ENCODE data around the gene BCAS3. TPM values are rescaled to one million over a fixed set of nuclear protein-coding genes. Genes with fewer than 3 reads are reported as not detected.
"Not testable (repeated sequence)": the region's sequence is repeated elsewhere in the genome, so short reads cannot be mapped to it uniquely, and the experiment has no call there.

The BCAS3 gene
- total RNA-seq, 1 donor from 2014 or later, result 38.1 TPM

GRCh38 chr17:60857556-60858080 is 180.0 kb downstream of the BCAS3 start:
- Mint-ChIP-seq H3K4me1 (ENCODE audit: unreplicated experiment) (peaks cover 4% of the 10 kb centered on the region), H3K27ac (ENCODE audit: unreplicated experiment) (no peak overlapping the region), H3K4me3 (ENCODE audit: unreplicated experiment) (no peak overlapping the region), H3K9me3 (ENCODE audit: unreplicated experiment) (no peaks in the 10 kb centered on the region), H3K36me3 (ENCODE audit: low read depth, unreplicated experiment) (no peaks in the 10 kb centered on the region), H3K27me3 (ENCODE audit: unreplicated experiment) (no peaks in the 10 kb centered on the region)
- no peak for DNase-seq (ENCODE audit: low spot score)
- no peak for TF ChIP-seq CTCF (IDR thresholded peaks at IDR 0.05; ENCODE audit: unreplicated experiment)

- H3K4me3 Mint-ChIP-seq (ENCODE audit: unreplicated experiment), result no peak overlapping the region
- H3K27me3 Mint-ChIP-seq (ENCODE audit: unreplicated experiment), result no peaks in the 10 kb centered on the region
- peaks cover 6% of the 10 kb centered on the region for H3K4me1 Mint-ChIP-seq (ENCODE audit: unreplicated experiment)
- H3K27ac Mint-ChIP-seq (ENCODE audit: unreplicated experiment), result no peak overlapping the region
- TF ChIP-seq CTCF (IDR thresholded peaks at IDR 0.05; ENCODE audit: unreplicated experiment), result no peak
- H3K36me3 Mint-ChIP-seq (ENCODE audit: low read depth, unreplicated experiment), result no peaks in the 10 kb centered on the region
- H3K9me3 Mint-ChIP-seq (ENCODE audit: unreplicated experiment), result no peaks in the 10 kb centered on the region
- no peak for DNase-seq (ENCODE audit: low spot score)
Measured at GRCh38 chr17:60862482-60862881, 184.8 kb downstream of the BCAS3 start.

GRCh38 chr17:60863892-60864707 is 186.4 kb downstream of the BCAS3 start:
- H3K4me1 Mint-ChIP-seq (ENCODE audit: unreplicated experiment), result peaks cover 6% of the 10 kb centered on the region
- H3K27ac Mint-ChIP-seq (ENCODE audit: unreplicated experiment), result no peak overlapping the region
- no peak overlapping the region for H3K4me3 Mint-ChIP-seq (ENCODE audit: unreplicated experiment)
- no peaks in the 10 kb centered on the region for H3K36me3 Mint-ChIP-seq (ENCODE audit: low read depth, unreplicated experiment)
- DNase-seq (ENCODE audit: low spot score), result no peak
- no peaks in the 10 kb centered on the region for H3K9me3 Mint-ChIP-seq (ENCODE audit: unreplicated experiment)
- H3K27me3 Mint-ChIP-seq (ENCODE audit: unreplicated experiment), result no peaks in the 10 kb centered on the region
- TF ChIP-seq CTCF (IDR thresholded peaks at IDR 0.05; ENCODE audit: unreplicated experiment), result no peak

- Mint-ChIP-seq H3K9me3 (ENCODE audit: unreplicated experiment) (no peaks in the 10 kb centered on the region), H3K36me3 (ENCODE audit: low read depth, unreplicated experiment) (no peaks in the 10 kb centered on the region), H3K27ac (ENCODE audit: unreplicated experiment) (no peak overlapping the region), H3K4me3 (ENCODE audit: unreplicated experiment) (no peak overlapping the region), H3K27me3 (ENCODE audit: unreplicated experiment) (no peaks in the 10 kb centered on the region), H3K4me1 (ENCODE audit: unreplicated experiment) (peaks cover 6% of the 10 kb centered on the region)
- no peak for TF ChIP-seq CTCF (IDR thresholded peaks at IDR 0.05; ENCODE audit: unreplicated experiment)
- no peak for DNase-seq (ENCODE audit: low spot score)
Measured at GRCh38 chr17:60864708-60865005, 187.0 kb downstream of the BCAS3 start.

GRCh38 chr17:60874772-60875171 is 197.1 kb downstream of the BCAS3 start:
- no peak overlapping the region for H3K27ac Mint-ChIP-seq (ENCODE audit: unreplicated experiment)
- H3K9me3 Mint-ChIP-seq (ENCODE audit: unreplicated experiment), result no peaks in the 10 kb centered on the region
- no peak for DNase-seq (ENCODE audit: low spot score)
- H3K4me1 Mint-ChIP-seq (ENCODE audit: unreplicated experiment), result no peaks in the 10 kb centered on the region
- H3K36me3 Mint-ChIP-seq (ENCODE audit: low read depth, unreplicated experiment), result no peaks in the 10 kb centered on the region
- H3K4me3 Mint-ChIP-seq (ENCODE audit: unreplicated experiment), result no peak overlapping the region
- TF ChIP-seq CTCF (IDR thresholded peaks at IDR 0.05; ENCODE audit: unreplicated experiment), result no peak
- no peaks in the 10 kb centered on the region for H3K27me3 Mint-ChIP-seq (ENCODE audit: unreplicated experiment)

GRCh38 chr17:60886731-60887613 is 209.3 kb downstream of the BCAS3 start:
- not testable (repeated sequence) for H3K9me3 Mint-ChIP-seq (ENCODE audit: unreplicated experiment); DNase-seq (ENCODE audit: low spot score); H3K36me3 Mint-ChIP-seq (ENCODE audit: low read depth, unreplicated experiment); H3K27me3 Mint-ChIP-seq (ENCODE audit: unreplicated experiment); H3K4me1 Mint-ChIP-seq (ENCODE audit: unreplicated experiment)
- Mint-ChIP-seq H3K27ac (ENCODE audit: unreplicated experiment) (peak overlapping the region; percentile 84), H3K4me3 (ENCODE audit: unreplicated experiment) (peak overlapping the region; percentile 88)
